ENCODE results near the gene MCAT.
"Not testable (repeated sequence)": the region's sequence is repeated elsewhere in the genome, so short reads cannot be mapped to it uniquely, and the experiment has no call there.

The MCAT gene

DNA sequence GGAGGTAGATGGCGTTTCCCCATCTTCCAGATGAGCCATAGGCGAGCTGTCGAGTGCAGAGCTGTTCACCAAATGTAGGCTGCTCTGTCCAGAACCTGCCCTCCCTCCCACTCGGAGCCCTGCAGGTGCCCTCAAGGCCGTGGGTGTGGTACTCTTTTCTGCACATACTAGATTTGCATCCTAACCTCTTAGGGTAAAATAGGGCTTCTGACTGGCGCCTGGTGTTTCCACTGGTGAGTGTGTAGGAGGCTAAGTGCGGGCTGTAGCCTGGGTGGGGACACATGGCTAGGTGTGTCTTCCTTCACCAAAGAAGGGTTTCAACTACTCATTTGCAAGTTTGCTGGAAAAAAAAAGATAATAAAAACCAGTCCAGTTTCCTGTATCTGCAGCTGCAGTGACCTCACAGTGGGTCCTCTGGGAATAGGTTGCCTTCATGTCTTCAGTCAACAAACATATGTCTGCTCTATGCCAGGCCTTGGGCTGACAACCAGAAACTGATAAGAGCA lies 24.2 kb downstream of the MCAT start:
- no peak for DNase-seq

DNA sequence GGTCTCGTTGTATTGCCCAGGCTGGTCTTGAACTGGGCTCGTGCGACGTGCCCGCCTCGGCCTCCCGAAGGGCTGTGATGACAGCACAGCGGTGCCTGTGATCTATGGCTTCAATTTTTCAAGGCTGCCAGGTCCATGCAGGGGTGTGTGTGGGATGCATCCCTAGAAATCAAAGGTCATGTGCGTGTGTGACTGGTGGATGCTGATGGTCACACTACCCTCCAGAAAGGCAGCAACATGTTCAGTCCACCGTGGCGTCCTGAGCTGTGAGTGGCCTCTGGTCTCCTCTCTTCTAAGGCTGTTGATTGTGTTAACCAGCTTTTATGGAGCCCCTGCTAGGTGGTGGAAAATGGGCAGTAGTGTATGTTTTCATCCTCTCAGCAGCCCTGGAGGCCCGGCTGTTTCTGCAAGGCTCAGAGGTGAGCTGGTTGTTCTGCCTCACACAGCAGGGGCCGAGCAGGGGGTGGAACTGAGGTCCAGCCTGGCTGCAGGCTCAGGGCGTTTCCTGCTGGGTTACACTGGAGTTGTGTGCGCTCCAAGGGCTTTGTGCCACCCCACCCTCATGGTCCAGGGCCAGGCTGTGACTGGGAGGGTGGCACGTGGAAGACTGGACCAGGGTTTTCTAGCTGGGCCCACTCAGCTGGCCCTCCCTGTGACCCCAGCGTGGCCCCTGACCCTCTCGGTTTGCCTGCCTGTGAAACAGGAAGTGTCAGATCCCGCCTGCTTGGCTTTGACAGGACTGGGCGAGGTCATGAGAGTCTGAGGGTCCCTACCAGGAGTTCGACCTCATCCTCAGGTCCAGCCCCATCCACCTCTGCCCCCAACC lies 25.0 kb downstream of the MCAT start:
- no peak for DNase-seq

DNA sequence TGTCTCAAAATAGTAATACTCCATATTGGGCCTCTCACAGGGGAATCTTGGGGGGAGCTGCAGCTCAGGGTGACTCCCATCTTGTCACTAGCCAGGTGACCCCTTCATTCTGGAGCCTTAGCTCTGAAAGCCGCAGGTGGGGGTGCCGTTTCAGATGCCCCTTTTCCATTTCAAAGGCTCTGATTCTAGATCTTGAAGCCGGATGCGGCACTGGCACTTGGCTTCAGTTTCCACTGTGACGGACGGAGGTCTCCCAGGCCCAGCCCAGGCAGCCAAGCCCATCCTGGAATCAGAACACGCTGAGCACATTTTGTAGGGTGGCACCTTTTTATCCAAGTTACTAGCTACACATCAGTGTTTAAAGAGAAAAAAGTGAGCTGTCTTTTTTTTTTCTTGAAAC lies 26.3 kb downstream of the MCAT start:
- DNase-seq = no peak

DNA sequence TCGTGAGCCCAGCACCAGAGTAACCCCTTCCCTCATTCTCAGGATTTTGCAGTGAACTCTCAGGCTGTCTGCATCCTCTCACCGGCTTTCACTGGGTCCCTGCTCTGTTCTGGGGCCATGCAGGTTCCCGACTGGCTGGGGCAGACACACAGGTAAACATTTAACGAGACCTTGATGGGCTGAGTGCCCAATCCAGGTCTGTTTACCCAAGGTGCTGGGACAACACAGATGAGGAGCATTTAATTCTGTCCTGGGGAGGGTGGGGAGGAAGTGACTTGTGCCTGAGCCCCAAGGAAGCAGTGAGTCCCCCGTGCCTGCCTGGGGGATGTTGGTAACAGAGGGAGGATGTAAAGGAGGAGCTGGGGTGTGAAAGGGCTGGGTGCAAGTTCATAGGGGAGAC lies 28.2 kb downstream of the MCAT start:
- no peak for DNase-seq

DNA sequence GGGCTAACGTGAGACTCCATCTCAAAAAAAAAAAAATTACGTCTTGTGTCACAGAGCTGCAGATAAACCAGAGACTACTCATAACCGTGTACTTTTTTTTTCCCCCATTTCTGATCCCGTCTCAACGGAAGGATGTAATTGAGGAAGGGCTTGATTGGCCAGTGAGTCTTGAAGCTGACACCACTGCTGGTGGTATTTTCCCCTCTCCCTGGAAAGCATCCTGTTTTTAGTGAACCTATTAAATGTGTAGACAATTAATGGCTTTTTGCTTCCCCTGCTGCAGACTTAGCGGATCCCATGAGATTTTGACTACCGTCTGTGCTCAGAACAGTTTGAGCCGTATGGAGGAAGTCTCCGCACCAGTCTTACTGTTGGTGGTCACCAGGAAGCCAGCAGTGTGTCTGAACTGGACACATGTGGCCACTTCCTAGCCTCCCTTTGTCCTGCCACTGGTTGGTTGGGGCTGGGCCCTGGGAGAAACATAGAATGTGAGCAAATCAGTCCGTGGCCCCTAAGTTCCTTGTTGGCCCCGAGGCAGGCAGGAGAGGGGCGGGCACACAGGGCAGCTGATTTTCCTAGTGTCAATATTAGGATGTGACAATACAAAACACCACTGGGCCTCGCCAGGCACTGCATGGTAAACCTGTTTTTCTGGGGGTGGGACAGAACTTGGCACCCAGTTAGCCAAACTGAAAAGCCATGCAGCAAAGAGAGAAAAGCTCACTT lies 29.5 kb downstream of the MCAT start:
- DNase-seq = no peak

DNA sequence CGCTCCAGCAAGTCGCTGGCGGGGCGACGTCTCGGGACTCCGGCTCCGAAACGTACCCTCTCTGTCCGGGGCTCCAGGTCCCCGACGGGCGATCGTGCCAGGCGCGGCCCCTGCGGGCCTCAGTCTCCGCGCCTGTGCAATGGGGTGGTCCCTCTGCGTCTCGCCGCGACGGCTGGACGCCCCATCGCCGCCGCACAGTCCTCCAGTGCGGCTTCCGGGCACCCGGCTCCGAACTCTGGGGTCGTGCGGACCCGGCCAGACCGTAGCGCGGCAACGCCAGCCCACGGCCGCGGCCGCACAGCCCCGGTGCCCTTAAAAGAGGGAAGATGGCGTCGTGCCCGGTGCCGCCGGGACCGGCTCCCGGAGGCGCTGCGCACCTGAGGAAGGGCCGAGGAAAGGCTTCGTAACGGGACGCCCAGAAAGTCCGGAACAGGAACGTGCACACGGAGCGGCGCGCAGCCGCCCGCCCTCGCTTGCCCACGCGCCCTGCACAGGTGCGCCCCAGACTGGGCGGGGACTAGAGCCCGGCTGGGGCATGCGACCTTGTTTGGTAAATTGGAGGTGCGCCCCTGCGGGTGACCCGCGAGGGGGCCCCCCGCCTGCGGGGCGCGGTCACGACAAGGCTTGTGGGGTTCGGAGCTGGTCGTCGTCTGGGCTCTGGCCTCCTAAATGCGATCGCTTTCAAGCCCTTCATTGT lies 32.1 kb downstream of the MCAT start:
- peak; percentile 83 for DNase-seq

DNA sequence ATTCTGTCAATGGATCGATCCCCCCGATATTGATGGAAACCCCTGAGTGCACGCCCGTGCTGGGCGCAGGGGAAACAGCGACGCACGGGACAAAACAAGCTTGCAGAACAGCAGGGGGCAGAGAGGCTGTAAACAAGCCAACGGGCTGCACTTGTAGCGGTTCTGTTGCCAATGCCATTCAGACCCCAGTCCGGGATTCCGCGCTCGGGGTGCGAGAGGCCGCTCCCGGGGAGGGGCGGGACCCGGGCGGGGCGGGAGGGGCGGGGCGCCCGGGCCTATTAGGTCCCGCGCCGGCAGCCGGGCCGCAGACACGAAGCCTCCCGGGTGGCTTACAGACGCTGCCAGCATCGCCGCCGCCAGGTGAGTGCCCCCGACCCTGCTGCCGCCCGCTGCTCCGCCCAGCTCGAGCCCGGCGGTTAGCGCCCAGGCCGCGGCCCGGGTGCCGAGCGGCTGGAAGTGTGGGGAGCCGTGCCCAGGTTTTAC lies 32.7 kb downstream of the MCAT start, which contains the start of gene BIK:
Gene BIK (plus strand): TSS at position 307 of the 483 bp plus-strand sequence. CDS start 13,273 bp downstream, outside the sequence.
- peak; percentile 82 for DNase-seq

DNA sequence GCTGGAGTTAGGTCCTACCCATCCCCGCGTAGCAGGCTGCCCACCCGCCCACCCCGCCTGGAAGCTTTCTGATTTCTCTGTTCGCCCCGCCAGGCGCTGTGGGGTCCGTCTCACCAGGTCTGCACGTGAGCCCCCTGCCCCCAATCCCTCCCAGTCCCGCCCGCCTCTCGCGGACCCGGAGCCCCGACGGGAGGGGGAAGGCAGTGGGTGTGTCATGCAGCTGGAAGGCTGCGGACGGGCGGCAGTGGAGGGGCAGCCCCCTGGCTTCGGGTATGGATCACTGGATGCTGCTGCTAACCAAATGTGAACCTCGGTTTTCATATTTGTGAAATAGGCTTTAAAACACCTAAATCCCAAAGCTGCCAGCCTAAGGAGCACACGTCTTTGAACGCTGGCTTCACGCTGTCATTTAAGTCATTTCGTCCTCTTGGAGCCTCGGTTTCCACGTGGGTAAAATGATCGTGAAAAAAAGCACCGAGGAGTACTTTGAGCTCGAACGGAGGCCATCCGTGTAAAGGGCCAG lies 33.2 kb downstream of the MCAT start:
- no peak for DNase-seq

DNA sequence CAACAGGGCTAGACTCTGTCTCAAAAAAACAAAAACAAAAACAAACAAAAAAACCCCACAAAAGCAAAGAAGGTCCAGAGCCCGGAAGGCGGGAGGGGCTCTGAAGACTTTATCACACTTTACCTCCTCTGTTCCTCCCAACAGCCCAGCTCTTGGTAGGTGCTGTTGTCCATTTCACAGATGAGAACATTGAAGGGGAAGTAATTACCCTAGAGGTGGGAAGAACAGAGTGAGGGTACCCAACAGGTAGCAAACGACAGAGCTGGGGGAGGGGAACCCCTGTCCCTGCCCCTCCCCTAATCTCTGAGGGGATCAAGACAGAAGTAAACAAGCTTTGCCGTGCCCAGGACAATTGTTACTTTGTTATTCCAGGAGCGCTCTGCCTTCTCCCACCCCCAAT lies 33.7 kb downstream of the MCAT start:
- no peak for DNase-seq

DNA sequence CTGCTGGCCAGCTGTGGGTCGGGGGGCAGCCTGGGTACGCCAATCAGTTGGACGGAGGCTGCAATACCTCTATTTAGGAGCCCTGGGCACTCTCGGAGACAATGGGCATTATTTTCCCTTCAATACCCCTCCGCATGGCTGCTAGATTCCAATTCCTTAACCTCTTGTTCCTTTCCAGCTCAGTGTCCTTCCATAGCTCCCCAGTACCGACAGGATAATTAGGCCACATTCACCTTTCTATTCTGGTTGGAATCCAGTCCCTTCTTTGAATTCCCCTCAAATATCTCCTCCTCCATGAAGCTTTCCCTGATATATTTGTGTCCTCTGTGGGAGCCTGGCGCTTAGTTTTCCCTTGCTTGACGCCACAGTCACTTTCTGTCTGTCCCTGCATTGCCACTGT lies 36.9 kb downstream of the MCAT start:
- DNase-seq = no peak

DNA sequence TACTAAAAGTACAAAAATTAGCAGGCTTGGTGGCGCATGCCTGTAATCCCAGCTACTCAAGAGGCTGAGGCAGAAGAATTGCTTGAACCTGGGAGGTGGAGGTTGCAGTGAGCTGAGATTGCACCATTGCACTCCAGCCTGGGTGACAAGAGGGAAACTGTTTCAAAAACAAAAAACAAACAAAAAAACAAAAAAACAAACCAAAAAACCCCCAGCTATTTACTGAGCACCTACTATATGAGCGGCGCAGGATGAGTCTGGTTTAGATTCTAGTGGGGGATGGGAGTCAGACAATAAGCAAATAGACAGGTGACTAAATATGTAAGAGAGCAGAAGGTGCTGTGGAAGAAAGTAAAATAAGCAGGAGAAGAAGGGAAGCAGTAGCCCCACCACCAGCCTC lies 38.2 kb downstream of the MCAT start:
- DNase-seq = not testable (repeated sequence)

DNA sequence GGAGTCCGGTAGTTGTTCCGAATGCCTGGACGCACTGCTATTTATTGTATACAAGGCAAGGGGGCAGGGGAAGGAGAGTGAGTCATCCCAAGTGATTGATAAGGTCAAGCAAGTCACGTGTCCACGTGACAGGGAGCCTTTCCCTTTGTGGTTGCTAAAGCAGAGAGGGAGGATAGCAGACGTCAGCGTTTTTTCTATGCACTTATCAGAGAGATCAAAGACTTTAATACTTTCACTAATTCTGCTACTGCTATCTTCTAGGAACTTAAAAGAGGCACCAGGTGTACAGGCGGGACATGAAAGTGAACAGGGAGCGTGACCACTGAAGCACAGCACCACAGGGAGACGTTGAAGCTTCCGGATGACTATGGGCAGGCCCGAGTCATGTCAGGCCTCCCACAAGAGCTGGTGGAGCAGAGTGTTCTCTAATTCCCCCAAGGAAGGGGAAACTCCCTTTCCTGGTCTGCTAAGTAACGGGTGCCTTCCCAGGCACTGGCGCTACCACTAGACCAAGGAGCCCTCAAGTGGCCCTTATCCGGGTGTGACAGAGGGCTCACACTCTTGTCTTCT lies 39.1 kb downstream of the MCAT start:
- DNase-seq = peak; percentile 53

DNA sequence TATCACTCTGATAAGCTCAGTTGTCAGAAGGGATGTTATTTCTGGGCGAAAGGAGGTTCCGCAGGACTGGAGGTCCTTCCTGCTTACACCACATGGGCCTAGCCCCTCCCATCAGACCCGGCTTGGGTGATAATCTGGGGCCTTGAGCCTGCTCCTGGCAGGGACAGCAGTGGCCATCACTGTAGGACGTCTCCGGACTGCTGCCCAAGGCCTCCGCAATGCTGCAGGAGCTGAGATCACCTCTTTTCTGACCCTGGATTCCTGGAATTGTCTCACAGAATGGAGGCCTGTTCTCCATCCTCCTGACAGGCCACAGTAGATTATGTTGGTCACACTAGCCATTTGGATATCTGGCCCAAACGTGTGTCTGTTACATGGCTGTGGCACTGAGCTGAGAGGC lies 41.9 kb downstream of the MCAT start:
- DNase-seq = no peak

DNA sequence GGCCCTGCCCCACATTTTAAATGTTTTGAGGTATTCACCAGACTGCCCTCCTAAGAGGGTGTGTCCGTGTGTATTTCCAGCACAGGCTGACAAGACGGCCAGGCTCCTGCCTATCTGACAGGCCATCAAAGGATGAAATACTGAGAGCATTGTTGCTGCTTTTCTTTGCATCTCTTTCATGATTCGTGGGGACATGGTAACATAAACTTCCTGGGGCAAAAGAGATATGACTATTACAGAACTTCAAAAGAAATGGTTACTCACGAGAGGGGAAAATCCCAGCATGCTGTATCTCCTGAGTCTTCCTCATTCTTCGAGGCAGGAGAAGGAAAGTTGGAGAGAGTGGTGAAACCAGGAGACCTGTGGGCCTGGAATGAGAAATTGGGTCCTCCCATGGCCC lies 43.0 kb downstream of the MCAT start:
- DNase-seq = no peak

DNA sequence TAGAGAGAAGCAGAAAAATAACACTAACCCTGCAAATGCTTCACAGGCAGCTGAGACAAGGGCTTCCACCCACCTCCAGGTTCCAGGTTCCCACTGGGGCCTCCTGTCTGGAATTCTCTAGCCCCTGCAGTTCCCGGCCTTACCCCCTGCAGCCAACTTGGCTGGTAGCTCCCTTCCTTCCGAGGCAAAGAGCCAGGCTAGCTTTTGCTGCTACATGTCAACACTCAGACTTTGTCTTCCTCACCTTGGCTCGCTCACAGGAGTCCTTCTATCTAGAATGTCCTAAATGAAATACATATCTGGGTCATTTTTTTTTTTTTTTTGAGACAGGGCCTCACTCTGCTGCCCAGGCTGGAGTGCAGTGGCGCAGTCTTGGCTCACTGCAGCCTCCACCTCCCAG lies 44.1 kb downstream of the MCAT start:
- no peak for DNase-seq

DNA sequence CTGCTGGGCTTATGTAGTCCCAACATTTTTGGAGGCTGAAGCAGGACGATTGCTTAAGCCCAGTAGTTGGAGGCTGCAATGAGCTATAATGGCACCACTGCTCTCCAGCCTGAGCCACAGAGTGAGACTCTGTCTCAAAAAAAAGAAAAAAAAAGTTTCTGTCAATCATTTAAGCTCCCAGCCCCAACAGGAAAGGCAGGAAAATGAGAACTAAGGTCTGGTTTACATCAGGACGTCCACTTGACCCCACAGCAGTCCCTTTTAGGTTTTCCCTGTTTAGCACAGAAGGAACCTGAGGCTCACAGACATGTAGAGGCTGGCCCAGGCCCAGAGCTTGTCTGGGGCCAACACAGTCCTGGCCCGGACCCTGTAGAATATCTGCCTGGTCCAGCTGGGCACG lies 44.8 kb downstream of the MCAT start:
- DNase-seq = no peak

DNA sequence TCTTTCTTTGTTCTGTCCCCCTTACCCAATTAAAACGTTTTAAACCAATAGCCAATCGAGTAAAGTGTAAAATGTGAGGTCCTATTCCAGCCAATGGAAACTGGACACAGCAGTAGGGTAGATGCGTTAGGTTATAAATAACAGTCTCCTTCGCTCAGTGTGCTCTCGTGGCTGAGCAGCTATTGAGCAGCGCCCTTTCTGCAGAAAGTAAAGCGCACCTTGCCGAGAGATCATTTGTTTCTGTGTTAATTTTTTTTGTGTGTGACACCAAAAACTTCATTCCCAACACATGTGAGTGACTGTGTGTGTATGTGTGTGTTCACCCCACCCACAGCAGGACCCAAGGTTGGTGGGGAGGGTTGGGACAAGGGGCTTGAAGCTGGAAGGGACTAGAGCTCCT lies 46.8 kb downstream of the MCAT start:
- no peak for DNase-seq

DNA sequence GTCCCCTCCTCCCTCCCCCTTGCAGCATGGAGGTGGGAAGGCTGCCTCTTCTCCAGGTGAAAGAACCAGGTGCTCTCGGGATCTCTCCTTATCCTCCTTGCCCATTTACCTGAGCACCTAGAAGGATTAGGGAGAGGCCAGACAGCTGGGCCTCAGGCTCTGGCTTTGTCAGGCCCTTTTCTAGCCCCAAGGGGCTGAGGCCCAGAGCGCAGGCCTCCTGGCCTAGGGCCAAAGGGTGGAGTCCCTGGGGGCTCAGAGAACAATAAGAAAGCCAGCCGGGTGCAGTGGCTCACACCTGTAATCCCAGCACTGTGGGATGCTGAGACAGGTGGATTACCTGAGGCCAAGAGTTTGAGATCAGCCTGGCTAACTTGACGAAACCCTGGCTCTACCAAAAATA lies 48.6 kb downstream of the MCAT start:
- DNase-seq = no peak

DNA sequence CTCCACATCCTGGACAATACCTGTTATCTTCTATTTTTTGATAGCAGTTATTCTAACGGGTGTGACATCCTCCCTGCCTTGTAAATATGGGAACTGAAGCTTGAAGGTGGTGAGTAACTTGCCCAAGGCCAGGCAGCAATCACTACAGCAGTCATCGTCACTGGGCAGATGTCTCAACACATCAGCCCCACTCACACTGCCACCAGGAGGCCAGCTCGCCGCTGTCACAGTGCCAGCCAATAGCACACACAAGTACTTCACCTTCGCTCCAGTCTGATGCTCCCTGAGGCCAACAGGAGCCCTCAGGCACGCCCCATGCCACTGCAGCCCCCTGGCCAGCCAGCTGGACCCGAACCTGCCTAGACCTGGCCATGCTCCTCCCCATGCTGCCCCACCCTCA lies 49.1 kb downstream of the MCAT start:
- DNase-seq = peak; percentile 77

DNA sequence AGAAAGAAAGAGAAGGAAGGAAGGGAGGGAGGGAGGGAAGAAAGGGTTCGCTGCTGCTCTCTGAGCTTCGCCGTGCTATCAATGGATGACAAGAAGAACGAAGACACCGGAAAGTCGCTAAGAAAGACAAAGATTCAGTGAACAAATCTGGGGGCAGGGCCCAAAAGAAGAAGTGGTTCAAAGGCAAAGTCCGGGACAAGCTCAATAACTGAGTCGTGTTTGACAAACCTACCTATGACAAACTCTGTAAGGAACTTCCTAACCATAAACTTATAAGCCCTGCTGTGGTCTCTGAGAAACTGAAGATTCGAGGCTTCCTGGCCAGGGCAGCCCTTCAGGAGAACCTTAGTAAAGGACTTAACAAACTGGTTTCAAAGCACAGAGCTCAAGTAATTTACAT lies 51.1 kb downstream of the MCAT start:
- DNase-seq = no peak

DNA sequence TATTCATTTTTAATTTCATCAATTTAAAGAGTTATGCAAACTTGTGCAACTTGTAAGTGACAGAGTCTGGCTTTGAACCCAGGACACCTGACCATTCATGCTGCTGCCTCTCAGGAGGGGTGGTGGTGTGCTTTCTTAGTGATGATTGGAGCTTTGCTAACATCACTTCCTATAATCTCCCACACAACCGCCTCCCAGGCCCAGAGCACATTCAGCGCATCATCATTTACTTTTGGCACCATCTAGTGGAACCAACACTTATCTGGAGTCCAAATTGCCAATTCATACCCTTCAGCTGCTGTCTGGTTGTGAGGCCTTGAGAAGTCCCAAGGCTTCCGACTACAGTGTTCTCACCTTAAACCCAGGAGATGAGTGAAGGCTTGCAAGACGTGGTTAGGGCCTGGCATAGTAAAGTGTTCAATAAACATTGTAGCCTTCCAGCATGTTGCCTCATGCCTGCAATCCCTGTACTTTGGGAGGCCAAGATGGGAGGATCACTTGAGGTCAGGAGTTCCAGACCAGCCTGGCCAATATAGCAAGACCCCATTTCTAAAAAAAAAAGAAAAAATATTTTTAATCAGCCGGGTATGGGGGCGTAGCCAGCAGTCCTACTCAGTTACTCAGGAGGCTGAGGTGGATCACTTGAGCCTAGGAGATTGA lies 52.9 kb downstream of the MCAT start:
- DNase-seq = peak; percentile 74
